Stimulated activated CD4-positive, alpha-beta T cell treated with anti-CD3 and anti-CD28 coated beads, Interleukin-4, amount 100 ng/mL, for 4 hours (primary cell): Measurements from ENCODE around the gene ITLN2.
"Not testable (repeated sequence)": the region's sequence is repeated elsewhere in the genome, so short reads cannot be mapped to it uniquely, and the experiment has no call there.

Experiments used
- DNase-seq, 2 experiments: peaks; one replicate each; pipeline ENCODE4 v3.0.0-alpha.2; 2020

ITLN2 gene

GRCh38 chr1:160904783-160905616, 49.6 kb downstream of the ITLN2 start:
- DNase-seq = no peak

- not testable (repeated sequence) for DNase-seq
Measured at GRCh38 chr1:160902251-160902650, 52.4 kb downstream of the ITLN2 start.

GRCh38 chr1:160901768-160902167, 52.8 kb downstream of the ITLN2 start:
- DNase-seq = no peak

DNA sequence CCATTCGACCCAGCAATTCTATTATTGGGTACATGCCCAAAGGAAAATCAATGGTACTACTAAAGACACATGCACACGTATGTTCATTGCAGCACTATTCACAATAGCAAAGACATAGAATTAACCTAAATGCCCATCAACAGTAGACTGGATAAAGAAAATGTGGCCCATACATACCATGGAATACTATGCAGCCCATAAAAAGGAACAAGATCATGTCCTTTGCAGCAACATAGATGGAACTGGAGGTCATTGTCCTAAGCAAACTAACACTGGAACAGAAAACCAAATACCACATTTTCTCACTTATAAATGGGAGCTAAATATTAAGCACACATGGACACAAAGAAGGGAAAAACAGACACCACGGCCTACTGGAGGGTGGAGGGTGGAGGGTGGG, 53.9 kb downstream of the ITLN2 start:
- DNase-seq = not testable (repeated sequence)
